Measurements from ENCODE around the gene ENTPD6. TPM values are rescaled to one million over a fixed set of nuclear protein-coding genes. Genes with fewer than 3 reads are reported as not detected.
"Not testable (repeated sequence)": the region's sequence is repeated elsewhere in the genome, so short reads cannot be mapped to it uniquely, and the experiment has no call there.

Gene ENTPD6
- total RNA-seq, 1 experiment from 2014 or later: 80.4 TPM

DNA sequence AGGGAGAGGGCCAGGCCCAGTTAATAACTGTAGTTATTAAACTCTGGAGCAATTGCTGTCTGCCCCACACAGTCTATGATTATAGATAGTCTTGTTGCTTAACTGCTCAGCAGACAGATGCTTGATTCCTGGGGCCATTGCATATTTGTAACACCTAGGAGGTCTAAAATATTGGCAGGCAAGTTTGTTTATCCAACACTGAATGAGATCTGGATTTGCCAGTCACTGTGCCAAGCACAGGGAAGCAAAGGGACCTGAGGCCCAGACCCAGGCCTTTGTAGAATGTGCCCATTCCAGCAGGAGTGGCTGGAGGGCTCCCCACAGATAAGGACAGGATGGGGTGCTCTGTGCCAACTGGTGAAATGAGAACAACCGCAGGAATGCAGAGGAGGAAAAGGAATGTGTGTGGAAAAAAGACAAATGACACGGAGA lies 17.6 kb upstream of the ENTPD6 start:
- CTCF ChIA-PET: interaction anchor here (1.4 kb wide), 1 partner anchor 184 kb away, joined by 5 read pairs; no protein-coding TSS in a partner anchor
- no peaks in the 10 kb centered on the region for H3K9me2 ChIP-seq (ENCODE audit: insufficient read depth)
- H3K4me3 ChIP-seq: no peak overlapping the region
- H2AFZ ChIP-seq: no peak overlapping the region
- no peak for TF ChIP-seq EZH2 (IDR thresholded peaks at IDR 0.05; ENCODE audit: low read depth)
- TF ChIP-seq, protein P1, sequence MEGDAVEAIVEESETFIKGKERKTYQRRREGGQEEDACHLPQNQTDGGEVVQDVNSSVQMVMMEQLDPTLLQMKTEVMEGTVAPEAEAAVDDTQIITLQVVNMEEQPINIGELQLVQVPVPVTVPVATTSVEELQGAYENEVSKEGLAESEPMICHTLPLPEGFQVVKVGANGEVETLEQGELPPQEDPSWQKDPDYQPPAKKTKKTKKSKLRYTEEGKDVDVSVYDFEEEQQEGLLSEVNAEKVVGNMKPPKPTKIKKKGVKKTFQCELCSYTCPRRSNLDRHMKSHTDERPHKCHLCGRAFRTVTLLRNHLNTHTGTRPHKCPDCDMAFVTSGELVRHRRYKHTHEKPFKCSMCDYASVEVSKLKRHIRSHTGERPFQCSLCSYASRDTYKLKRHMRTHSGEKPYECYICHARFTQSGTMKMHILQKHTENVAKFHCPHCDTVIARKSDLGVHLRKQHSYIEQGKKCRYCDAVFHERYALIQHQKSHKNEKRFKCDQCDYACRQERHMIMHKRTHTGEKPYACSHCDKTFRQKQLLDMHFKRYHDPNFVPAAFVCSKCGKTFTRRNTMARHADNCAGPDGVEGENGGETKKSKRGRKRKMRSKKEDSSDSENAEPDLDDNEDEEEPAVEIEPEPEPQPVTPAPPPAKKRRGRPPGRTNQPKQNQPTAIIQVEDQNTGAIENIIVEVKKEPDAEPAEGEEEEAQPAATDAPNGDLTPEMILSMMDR (conservative IDR thresholded peaks at IDR 0.05): no peak
- H3K27me3 ChIP-seq (ENCODE audit: insufficient read depth, low read depth): no peaks in the 10 kb centered on the region
- H3K36me3 ChIP-seq (ENCODE audit: low read depth): no peaks in the 10 kb centered on the region
- peak overlapping the region; percentile 73 for H3K27ac ChIP-seq
- intact Hi-C loops (cut with micrococcal nuclease; ENCODE audit: unreplicated experiment): loop anchor here (1.0 to 10.0 kb wide), 8 partner anchors 41 to 1291 kb away; no protein-coding TSS in a partner anchor
- H3K4me2 ChIP-seq: peak overlapping the region; percentile 48
- DNase-seq: peak; percentile 92 to 97
- H3K4me1 ChIP-seq (replicated peaks; ENCODE audit: insufficient read depth): peaks cover 61% of the 10 kb centered on the region
- peaks cover 44% of the 10 kb centered on the region for H3F3A ChIP-seq (ENCODE audit: insufficient read depth, low read depth)
- POLR2A ChIA-PET (ENCODE audit: unreplicated experiment): interaction anchor here (0.5 kb wide), 1 partner anchor 99 kb away, joined by 4 read pairs; no protein-coding TSS in a partner anchor
- no peaks in the 10 kb centered on the region; the same call in 1 of the 2 replicates for H3K9me3 ChIP-seq (ENCODE audit: insufficient read depth, low read depth)
- H3K79me2 ChIP-seq (ENCODE audit: low read depth): no peaks in the 10 kb centered on the region
- no TSS peak for BruUV-seq (replicated peaks)
- H4K20me1 ChIP-seq (ENCODE audit: insufficient read depth): no peaks in the 10 kb centered on the region

DNA sequence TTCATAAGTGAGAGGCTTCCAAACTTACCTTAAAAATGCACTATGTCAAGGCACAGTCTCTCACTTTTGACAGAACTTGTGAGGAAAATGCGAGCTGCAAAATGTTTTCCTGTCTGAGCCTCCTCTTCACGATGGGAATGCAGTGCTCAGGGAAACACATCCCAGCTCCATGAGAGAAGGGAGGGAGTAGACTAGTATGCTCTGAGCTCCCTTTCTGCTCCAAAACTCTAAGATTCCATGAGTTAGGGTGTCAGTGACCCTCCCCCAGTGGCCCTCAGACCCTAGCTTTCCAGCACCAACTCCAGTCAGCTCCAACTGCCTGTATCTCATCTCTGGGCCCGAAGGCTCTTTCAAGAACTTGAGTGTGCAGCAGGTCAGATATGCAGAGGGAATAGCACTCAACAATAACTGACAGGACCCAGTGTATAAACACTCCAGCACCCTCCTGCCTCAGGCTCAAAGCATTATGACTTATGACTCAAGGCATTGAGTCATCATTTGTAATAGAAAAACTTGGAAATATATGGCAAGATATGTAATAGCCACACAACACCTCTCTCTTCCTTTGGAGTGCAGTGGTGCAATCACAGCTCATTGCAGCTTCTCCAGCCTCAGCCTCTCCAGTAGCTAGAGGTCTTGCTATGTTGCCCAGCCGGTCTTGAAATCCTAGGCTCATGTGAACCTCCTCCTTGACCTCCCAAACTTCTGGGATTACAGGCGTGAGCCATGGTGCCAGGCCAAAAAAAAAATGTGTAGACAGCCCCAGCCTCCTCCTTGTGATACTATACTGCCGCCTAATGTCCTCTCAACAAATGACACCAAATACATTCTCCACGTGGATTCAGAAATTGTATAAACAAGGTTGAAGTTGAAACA lies 16.7 kb upstream of the ENTPD6 start:
- intact Hi-C loops (cut with micrococcal nuclease; ENCODE audit: unreplicated experiment): loop anchor here (1.0 to 10.0 kb wide), 13 partner anchors 42 to 1292 kb away; no protein-coding TSS in a partner anchor
- Histone ChIP-seq H3K79me2 (ENCODE audit: low read depth) (no peaks in the 10 kb centered on the region), H3K27ac (peak overlapping the region; percentile 73), H3K4me1 (replicated peaks; ENCODE audit: insufficient read depth) (peaks cover 52% of the 10 kb centered on the region), H3K4me3 (no peak overlapping the region), H2AFZ (no peak overlapping the region), H3K36me3 (ENCODE audit: low read depth) (no peaks in the 10 kb centered on the region), H4K20me1 (ENCODE audit: insufficient read depth) (no peaks in the 10 kb centered on the region), H3K4me2 (peak overlapping the region; percentile 66), H3K9me2 (ENCODE audit: insufficient read depth) (no peaks in the 10 kb centered on the region), H3K9me3 (ENCODE audit: insufficient read depth, low read depth) (no peaks in the 10 kb centered on the region), H3F3A (ENCODE audit: insufficient read depth, low read depth) (peaks cover 36% of the 10 kb centered on the region), H3K27me3 (ENCODE audit: insufficient read depth, low read depth) (no peaks in the 10 kb centered on the region)
- POLR2A ChIA-PET (ENCODE audit: unreplicated experiment): interaction anchor here (0.5 to 1.0 kb wide), 3 partner anchors 85 to 113 kb away, joined by 3 to 13 read pairs (median 4); no protein-coding TSS in a partner anchor
- peak; percentile 89 to 99 for DNase-seq
- CTCF ChIA-PET: interaction anchor here (0.5 to 1.4 kb wide), 10 partner anchors 12 to 1259 kb away, joined by 3 to 10 read pairs (median 4); no protein-coding TSS in a partner anchor
- no TSS peak for BruUV-seq (replicated peaks)
- no peak for TF ChIP-seq EZH2 (IDR thresholded peaks at IDR 0.05; ENCODE audit: low read depth)
- TF ChIP-seq, protein P1 (conservative IDR thresholded peaks at IDR 0.05): peak; percentile 90

DNA sequence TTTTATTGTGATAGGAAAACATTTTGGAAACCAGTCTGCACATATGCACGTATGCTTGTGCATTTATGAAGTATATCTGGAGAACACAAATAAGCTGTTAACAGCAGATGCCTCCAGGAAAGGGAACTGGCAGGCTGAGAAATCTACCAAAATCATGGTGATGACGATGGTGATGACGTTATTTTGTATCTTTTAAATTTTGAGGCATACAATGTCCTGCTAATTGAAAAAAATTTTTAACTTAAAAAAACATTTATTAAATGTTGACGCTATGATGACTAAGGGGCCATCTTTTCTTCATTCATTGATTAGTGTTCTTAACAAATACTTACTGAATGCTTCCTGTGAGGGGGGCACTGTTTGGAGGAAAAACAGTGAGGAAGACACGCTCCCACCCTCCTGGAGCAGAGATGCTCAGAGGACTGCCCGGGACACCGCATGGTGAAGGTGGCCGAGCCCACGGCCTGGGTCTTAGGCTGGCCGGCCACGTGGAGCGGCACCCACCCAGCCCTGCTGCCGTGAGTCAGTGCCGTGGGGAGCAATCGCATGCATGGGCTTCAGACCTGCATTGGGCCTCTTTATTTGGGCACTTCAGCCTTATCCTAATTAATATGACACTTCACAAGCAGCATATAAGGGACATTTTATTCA lies 15.9 kb upstream of the ENTPD6 start:
- H3K79me2 ChIP-seq (ENCODE audit: low read depth): no peaks in the 10 kb centered on the region
- intact Hi-C loops (cut with micrococcal nuclease; ENCODE audit: unreplicated experiment): loop anchor here (1.0 to 10.0 kb wide), 11 partner anchors 43 to 1292 kb away; no protein-coding TSS in a partner anchor
- no peaks in the 10 kb centered on the region for H3K9me3 ChIP-seq (ENCODE audit: insufficient read depth, low read depth)
- ChIA-PET POLR2A (ENCODE audit: unreplicated experiment) (interaction anchor here (0.6 to 1.0 kb wide), 2 partner anchors 86 to 114 kb away, joined by 3 to 13 read pairs; no protein-coding TSS in a partner anchor), CTCF (interaction anchor here (0.6 to 1.4 kb wide), 5 partner anchors 43 to 186 kb away, joined by 3 to 6 read pairs (median 5); no protein-coding TSS in a partner anchor)
- H3F3A ChIP-seq (ENCODE audit: insufficient read depth, low read depth): peaks cover 32% of the 10 kb centered on the region
- no peaks in the 10 kb centered on the region for H4K20me1 ChIP-seq (ENCODE audit: insufficient read depth)
- no peak for DNase-seq
- TF ChIP-seq, protein P1 (conservative IDR thresholded peaks at IDR 0.05): no peak
- TF ChIP-seq EZH2 (IDR thresholded peaks at IDR 0.05; ENCODE audit: low read depth): no peak
- H2AFZ ChIP-seq: no peak overlapping the region
- peaks cover 45% of the 10 kb centered on the region for H3K4me1 ChIP-seq (replicated peaks; ENCODE audit: insufficient read depth)
- no peaks in the 10 kb centered on the region for H3K9me2 ChIP-seq (ENCODE audit: insufficient read depth)
- H3K4me3 ChIP-seq: no peak overlapping the region
- H3K27me3 ChIP-seq (ENCODE audit: insufficient read depth, low read depth): no peaks in the 10 kb centered on the region
- BruUV-seq (replicated peaks): no TSS peak
- no peaks in the 10 kb centered on the region for H3K36me3 ChIP-seq (ENCODE audit: low read depth)
- H3K27ac ChIP-seq: peak overlapping the region; percentile 73
- H3K4me2 ChIP-seq: peak overlapping the region; percentile 23; the same call in 1 of the 2 replicates

DNA sequence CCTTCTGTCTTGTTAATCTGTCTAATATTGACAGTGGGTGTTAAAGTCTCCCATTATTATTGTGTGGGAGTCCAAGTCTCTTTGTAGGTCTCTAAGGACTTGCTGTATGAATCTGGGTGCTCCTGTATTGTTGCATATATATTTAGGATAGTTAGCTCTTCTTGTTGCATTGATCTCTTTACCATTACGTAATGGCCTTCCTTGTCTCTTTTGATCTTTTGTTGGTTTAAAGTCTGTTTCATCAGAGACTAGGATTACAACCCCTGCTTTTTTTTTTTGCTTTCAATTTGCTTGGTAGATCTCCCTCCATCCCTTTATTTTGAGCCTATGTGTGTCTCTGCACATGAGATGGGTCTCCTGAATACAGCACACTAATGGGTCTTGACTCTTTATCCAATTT lies 11.1 kb upstream of the ENTPD6 start:
- H3K36me3 ChIP-seq (ENCODE audit: low read depth); H3K4me3 ChIP-seq; BruUV-seq (replicated peaks); H3K27me3 ChIP-seq (ENCODE audit: insufficient read depth, low read depth); DNase-seq; H2AFZ ChIP-seq; H3K4me2 ChIP-seq; CTCF ChIA-PET; H3K27ac ChIP-seq; intact Hi-C loops (cut with micrococcal nuclease; ENCODE audit: unreplicated experiment); H3K9me3 ChIP-seq (ENCODE audit: insufficient read depth, low read depth); H4K20me1 ChIP-seq (ENCODE audit: insufficient read depth); H3K9me2 ChIP-seq (ENCODE audit: insufficient read depth); H3F3A ChIP-seq (ENCODE audit: insufficient read depth, low read depth); H3K4me1 ChIP-seq (replicated peaks; ENCODE audit: insufficient read depth); H3K79me2 ChIP-seq (ENCODE audit: low read depth); POLR2A ChIA-PET (ENCODE audit: unreplicated experiment): not testable (repeated sequence)

Data from PC-9 (cell line).